Fibroblast of lung (primary cell): Measurements from ENCODE around the gene SLC2A3.
"Not testable (repeated sequence)": the region's sequence is repeated elsewhere in the genome, so short reads cannot be mapped to it uniquely, and the experiment has no call there.

ENCODE experiments used
- EZH2 ChIP-seq: IDR thresholded peaks from 2 replicates; pipeline ENCODE4 v1.5.1; 2012; ENCODE audit warnings: low read length, control low read depth, mild to moderate bottlenecking; ENCODE audit errors: missing control alignments
- TF ChIP-seq, protein P1 (sequence below), 2 donors: IDR thresholded peaks in 1 of 2; conservative IDR thresholded peaks in 1 of 2; 1 replicate in 1 of 2; 2 replicates in 1 of 2; pipeline ENCODE4 v1.5.1; 2011 to 2012; ENCODE audit warnings: low read length in 2 of 2, control low read depth in 1 of 2, inconsistent platforms in 1 of 2, low read depth in 1 of 2, mild to moderate bottlenecking in 1 of 2

DNA sequence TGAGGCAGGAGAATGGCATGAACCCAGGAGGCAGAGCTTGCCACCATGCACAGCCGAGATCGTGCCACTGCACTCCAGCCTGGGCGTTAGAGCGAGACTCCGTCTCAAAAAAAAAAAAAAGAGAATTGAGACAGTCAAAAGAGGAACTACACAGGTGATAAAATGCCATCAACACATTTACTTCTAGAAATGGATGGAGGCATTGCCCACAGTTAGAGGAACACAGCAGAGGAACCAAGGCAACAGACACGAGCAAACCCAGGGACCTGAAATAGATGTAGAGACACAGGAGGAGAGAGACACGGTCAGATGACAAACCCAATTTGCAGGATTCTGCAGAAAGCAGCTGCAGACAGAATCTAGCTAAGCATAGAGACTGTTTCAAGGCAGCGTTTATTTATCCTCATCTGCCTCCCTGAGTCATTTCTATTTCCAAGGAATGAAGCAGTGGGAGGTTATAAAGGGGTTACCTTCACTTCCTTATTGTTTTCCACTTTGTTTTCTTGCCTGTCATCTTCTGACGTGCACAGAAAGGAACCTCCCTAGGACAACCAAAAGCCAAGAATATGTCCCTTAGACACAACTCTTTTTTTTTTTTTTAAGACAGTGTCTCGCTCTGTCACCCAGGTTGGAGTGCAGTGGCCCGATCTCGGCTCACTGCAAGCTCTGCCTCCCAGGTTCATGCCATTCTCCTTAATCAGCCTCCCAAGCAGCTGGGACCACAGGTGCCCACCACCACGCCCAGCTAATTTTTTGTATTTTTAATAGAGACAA is 41.6 kb upstream of the SLC2A3 start:
- TF ChIP-seq, protein P1, sequence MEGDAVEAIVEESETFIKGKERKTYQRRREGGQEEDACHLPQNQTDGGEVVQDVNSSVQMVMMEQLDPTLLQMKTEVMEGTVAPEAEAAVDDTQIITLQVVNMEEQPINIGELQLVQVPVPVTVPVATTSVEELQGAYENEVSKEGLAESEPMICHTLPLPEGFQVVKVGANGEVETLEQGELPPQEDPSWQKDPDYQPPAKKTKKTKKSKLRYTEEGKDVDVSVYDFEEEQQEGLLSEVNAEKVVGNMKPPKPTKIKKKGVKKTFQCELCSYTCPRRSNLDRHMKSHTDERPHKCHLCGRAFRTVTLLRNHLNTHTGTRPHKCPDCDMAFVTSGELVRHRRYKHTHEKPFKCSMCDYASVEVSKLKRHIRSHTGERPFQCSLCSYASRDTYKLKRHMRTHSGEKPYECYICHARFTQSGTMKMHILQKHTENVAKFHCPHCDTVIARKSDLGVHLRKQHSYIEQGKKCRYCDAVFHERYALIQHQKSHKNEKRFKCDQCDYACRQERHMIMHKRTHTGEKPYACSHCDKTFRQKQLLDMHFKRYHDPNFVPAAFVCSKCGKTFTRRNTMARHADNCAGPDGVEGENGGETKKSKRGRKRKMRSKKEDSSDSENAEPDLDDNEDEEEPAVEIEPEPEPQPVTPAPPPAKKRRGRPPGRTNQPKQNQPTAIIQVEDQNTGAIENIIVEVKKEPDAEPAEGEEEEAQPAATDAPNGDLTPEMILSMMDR (conservative IDR thresholded peaks at IDR 0.05 in 1 of 2, IDR thresholded peaks at IDR 0.05 in 1 of 2; ENCODE audit: low read depth in 1 of 2, low read length in 2 of 2) = not testable (repeated sequence)
- TF ChIP-seq EZH2 = not testable (repeated sequence)
